NB4 (cell line): ENCODE results near the gene HMCN2.

Experiments used
- TF ChIP-seq, protein P1 (sequence below): IDR thresholded peaks from one replicate; pipeline ENCODE4 v1.5.1; 2012; ENCODE audit warnings: low read depth, low read length
- TF ChIP-seq, protein P2 (sequence below): IDR thresholded peaks from 2 replicates; pipeline ENCODE4 v1.6.1; 2011; ENCODE audit warnings: low read depth, low read length

DNA sequence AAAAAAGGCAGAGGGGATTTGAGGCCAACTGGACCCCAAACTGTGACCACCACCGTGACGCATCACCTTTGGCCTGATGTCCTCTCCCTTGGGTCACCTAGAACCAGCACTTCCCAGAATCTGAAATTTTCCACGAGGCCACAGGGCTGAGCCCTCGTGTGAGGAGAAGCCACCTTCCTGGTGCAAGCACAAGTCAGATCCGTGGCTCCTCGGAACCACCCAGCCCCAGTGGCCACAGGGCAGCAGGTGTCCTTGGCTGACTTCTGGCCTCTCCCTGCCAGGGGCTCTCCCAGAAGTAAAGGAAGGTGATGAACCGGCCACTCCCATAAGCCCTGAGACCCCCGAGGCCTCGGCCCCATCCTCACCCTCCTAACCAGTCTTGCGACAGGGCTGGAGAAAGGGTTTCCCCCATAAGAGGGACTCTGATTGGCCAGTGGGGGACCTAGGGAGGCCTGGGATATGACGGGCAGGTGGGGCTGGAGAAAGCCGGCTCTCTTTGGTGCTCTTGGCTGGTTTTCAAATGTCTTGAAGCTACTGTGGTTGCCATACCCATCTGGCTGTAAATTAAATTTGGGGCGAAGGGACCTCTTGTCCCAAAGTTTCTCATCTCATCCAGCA, 20.9 kb upstream of the HMCN2 start:
- TF ChIP-seq, protein P1, sequence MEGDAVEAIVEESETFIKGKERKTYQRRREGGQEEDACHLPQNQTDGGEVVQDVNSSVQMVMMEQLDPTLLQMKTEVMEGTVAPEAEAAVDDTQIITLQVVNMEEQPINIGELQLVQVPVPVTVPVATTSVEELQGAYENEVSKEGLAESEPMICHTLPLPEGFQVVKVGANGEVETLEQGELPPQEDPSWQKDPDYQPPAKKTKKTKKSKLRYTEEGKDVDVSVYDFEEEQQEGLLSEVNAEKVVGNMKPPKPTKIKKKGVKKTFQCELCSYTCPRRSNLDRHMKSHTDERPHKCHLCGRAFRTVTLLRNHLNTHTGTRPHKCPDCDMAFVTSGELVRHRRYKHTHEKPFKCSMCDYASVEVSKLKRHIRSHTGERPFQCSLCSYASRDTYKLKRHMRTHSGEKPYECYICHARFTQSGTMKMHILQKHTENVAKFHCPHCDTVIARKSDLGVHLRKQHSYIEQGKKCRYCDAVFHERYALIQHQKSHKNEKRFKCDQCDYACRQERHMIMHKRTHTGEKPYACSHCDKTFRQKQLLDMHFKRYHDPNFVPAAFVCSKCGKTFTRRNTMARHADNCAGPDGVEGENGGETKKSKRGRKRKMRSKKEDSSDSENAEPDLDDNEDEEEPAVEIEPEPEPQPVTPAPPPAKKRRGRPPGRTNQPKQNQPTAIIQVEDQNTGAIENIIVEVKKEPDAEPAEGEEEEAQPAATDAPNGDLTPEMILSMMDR = no peak
- TF ChIP-seq, protein P2, sequence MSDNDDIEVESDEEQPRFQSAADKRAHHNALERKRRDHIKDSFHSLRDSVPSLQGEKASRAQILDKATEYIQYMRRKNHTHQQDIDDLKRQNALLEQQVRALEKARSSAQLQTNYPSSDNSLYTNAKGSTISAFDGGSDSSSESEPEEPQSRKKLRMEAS = no peak
